Measurements from ENCODE around the gene ADIPOR2. TPM values are rescaled to one million over a fixed set of nuclear protein-coding genes. Genes with fewer than 3 reads are reported as not detected.
A peak's percentile ranks its signal among the peaks of the same experiment; 100 is the strongest.

Gene ADIPOR2
- total and polyA plus RNA-seq, 8 donors: 2.9 to 185 (median 26.9) TPM

- Histone ChIP-seq H3K36me3 (peaks cover 0 to 4% (median 0%) of the 10 kb centered on the region in 4 donors), H3K4me3 (no peak overlapping the region), H3K27me3 (no peaks in the 10 kb centered on the region), H3K9me3 (no peaks in the 10 kb centered on the region), H3K27ac (peak overlapping the region; percentile 15 to 85 (median 60)), H3K4me1 (peaks cover 27 to 61% (median 41%) of the 10 kb centered on the region in 4 donors)
- TF ChIP-seq EP300 (IDR thresholded peaks at IDR 0.05) (no peak), POLR2AphosphoS5 (IDR thresholded peaks at IDR 0.05) (peak in 1 of 3 donors; percentile 76)
- peak in 1 of 2 donors; percentile 70 for DNase-seq
- intact Hi-C loops (cut with DNase I; ENCODE audit: low total_unique reads): no loop called here
- WGBS, 5 donors: 26 to 49% (median 37%) methylated on average over 5 of the region's 5 CpGs
Observed at GRCh38 chr12:1740161-1740948, 49.5 kb downstream of the ADIPOR2 start.

- WGBS, 5 donors: 0 to 26% (median 13%) methylated on average over 1 of the region's 1 CpG
- no peak for DNase-seq
- no peak overlapping the region for H3K4me3 ChIP-seq
- TF ChIP-seq EP300 (IDR thresholded peaks at IDR 0.05) (no peak), POLR2A (IDR thresholded peaks at IDR 0.05) (no peak), POLR2AphosphoS5 (IDR thresholded peaks at IDR 0.05) (no peak), CTCF (IDR thresholded peaks at IDR 0.05) (no peak)
- H3K27ac ChIP-seq: peak overlapping the region in 4 of 5 donors; percentile 11 to 66 (median 53)
- intact Hi-C loops (cut with DNase I; ENCODE audit: low total_unique reads): no loop called here
- no peaks in the 10 kb centered on the region for H3K27me3 ChIP-seq
- H3K4me1 ChIP-seq: peaks cover 27 to 61% (median 41%) of the 10 kb centered on the region in 4 donors
- peaks cover 0 to 4% (median 0%) of the 10 kb centered on the region in 4 donors for H3K36me3 ChIP-seq
- H3K9me3 ChIP-seq: no peaks in the 10 kb centered on the region
Observed at GRCh38 chr12:1741154-1741949, 50.5 kb downstream of the ADIPOR2 start.

GRCh38 chr12:1744932-1745331 is 54.1 kb downstream of the ADIPOR2 start:
- intact Hi-C loops (cut with DNase I; ENCODE audit: low total_unique reads): no loop called here
- H3K27me3 ChIP-seq: no peaks in the 10 kb centered on the region
- peaks cover 0 to 8% (median 2%) of the 10 kb centered on the region in 4 donors for H3K36me3 ChIP-seq
- no peak for TF ChIP-seq CTCF (IDR thresholded peaks at IDR 0.05)
- TF ChIP-seq POLR2A (IDR thresholded peaks at IDR 0.05): no peak
- TF ChIP-seq POLR2AphosphoS5 (IDR thresholded peaks at IDR 0.05): no peak
- TF ChIP-seq EP300 (IDR thresholded peaks at IDR 0.05): no peak
- DNase-seq: no peak
- H3K4me1 ChIP-seq: peaks cover 9 to 30% (median 20%) of the 10 kb centered on the region in 4 donors
- H3K9me3 ChIP-seq: peaks cover 0 to 20% (median 2%) of the 10 kb centered on the region in 4 donors
- 94 to 100% (median 97%) methylated on average over 2 of the region's 2 CpGs for WGBS, 5 donors
- no peak overlapping the region for H3K4me3 ChIP-seq
- H3K27ac ChIP-seq: no peak overlapping the region

- WGBS, 5 donors: 68 to 85% (median 73%) methylated on average over 2 of the region's 2 CpGs
- no peak for TF ChIP-seq EP300 (IDR thresholded peaks at IDR 0.05)
- peaks cover 0 to 8% (median 2%) of the 10 kb centered on the region in 4 donors for H3K36me3 ChIP-seq
- peaks cover 0 to 9% (median 4%) of the 10 kb centered on the region in 4 donors for H3K4me1 ChIP-seq
- H3K9me3 ChIP-seq: peaks cover 0 to 20% (median 2%) of the 10 kb centered on the region in 4 donors
- H3K27me3 ChIP-seq: no peaks in the 10 kb centered on the region
- H3K27ac ChIP-seq: no peak overlapping the region
- no peak overlapping the region for H3K4me3 ChIP-seq
- DNase-seq: no peak
- intact Hi-C loops (cut with DNase I; ENCODE audit: low total_unique reads): no loop called here
Observed at GRCh38 chr12:1747609-1748008, 56.7 kb downstream of the ADIPOR2 start.

- no peak for TF ChIP-seq EP300 (IDR thresholded peaks at IDR 0.05)
- no peak for TF ChIP-seq POLR2AphosphoS5 (IDR thresholded peaks at IDR 0.05)
- TF ChIP-seq CTCF (IDR thresholded peaks at IDR 0.05): no peak
- no peak for TF ChIP-seq POLR2A (IDR thresholded peaks at IDR 0.05)
- Histone ChIP-seq H3K36me3 (peaks cover 0 to 8% (median 3%) of the 10 kb centered on the region in 4 donors), H3K27me3 (no peaks in the 10 kb centered on the region), H3K27ac (no peak overlapping the region), H3K4me1 (peaks cover 0 to 10% (median 4%) of the 10 kb centered on the region in 4 donors), H3K4me3 (no peak overlapping the region), H3K9me3 (peaks cover 0 to 20% (median 2%) of the 10 kb centered on the region in 4 donors)
- DNase-seq: no peak
- intact Hi-C loops (cut with DNase I; ENCODE audit: low total_unique reads): no loop called here
- 96 to 99% (median 98%) methylated on average over 5 of the region's 5 CpGs for WGBS, 5 donors
Observed at GRCh38 chr12:1749019-1749418, 58.1 kb downstream of the ADIPOR2 start.

All from stomach (tissue), 9 donors.